Mammary epithelial cell (primary cell): ENCODE results near the gene UNC13B.

ENCODE experiments used
- CTCF ChIP-seq, 2 donors: IDR thresholded peaks in 1 of 2; conservative IDR thresholded peaks in 1 of 2; 2 replicates each; pipeline ENCODE4 v1.5.1; 2011 to 2012; ENCODE audit warnings: inconsistent platforms in 2 of 2, low read length in 2 of 2, mild to moderate bottlenecking in 2 of 2, control low read depth in 1 of 2, low read depth in 1 of 2; ENCODE audit not compliant: insufficient read depth in 1 of 2; ENCODE audit errors: extremely low read depth in 1 of 2
- EZH2 ChIP-seq: IDR thresholded peaks from 2 replicates; pipeline ENCODE4 v1.6.1; 2012; ENCODE audit warnings: low read length, inconsistent platforms, borderline replicate concordance

- TF ChIP-seq CTCF (conservative IDR thresholded peaks at IDR 0.05 in 1 of 2, IDR thresholded peaks at IDR 0.05 in 1 of 2; ENCODE audit: extremely low read depth in 1 of 2, insufficient read depth in 1 of 2, low read depth in 1 of 2, low read length in 2 of 2) (no peak), EZH2 (no peak)
Observed at GRCh38 chr9:35186524-35186923, 24.7 kb downstream of the UNC13B start.
